ENCODE measurements around the gene SLC16A13. TPM values are rescaled to one million over a fixed set of nuclear protein-coding genes. Genes with fewer than 3 reads are reported as not detected.

SLC16A13 gene
- total and polyA plus RNA-seq, 2 donors (not counting 1 experiment from before 2014, with no cell fraction given): 7.4 to 21.9 TPM

- H3K27me3 Mint-ChIP-seq: no peaks in the 10 kb centered on the region
- peak within 1 kb of the TSS; percentile 86 for H3K4me3 Mint-ChIP-seq
- Histone ChIP-seq H3K4me2 (replicated peaks; ENCODE audit: low read depth, low read length, poor library complexity, severe bottlenecking) (peak within 1 kb of the TSS; percentile 99), H3K4me3 (ENCODE audit: control extremely low read depth in 1 of 5, extremely low read depth in 1 of 5, insufficient read depth in 1 of 5, low read depth in 2 of 5, low read length in 4 of 5) (peak within 1 kb of the TSS in 4 of 5 experiments; percentile 46 to 77 (median 65)), H3K27me3 (replicated peaks in 1 of 4; ENCODE audit: control extremely low read depth in 1 of 4, control insufficient read depth in 3 of 4, insufficient read depth in 4 of 4, low read length in 3 of 4) (peaks cover 0 to 4% (median 0%) of the 10 kb centered on the region in 4 experiments), H3K9me3 (ENCODE audit: control extremely low read depth in 1 of 3, control insufficient read depth in 2 of 3, insufficient read depth in 1 of 3, low read length in 2 of 3) (peaks cover 0 to 8% (median 0%) of the 10 kb centered on the region in 3 donors), H3K9ac (ENCODE audit: low read length) (peak within 1 kb of the TSS; percentile 76), H4K20me1 (ENCODE audit: control insufficient read depth, insufficient read depth, low read length, poor library complexity, severe bottlenecking) (no peaks in the 10 kb centered on the region), H2AFZ (ENCODE audit: insufficient read depth, low read depth, low read length, poor library complexity, severe bottlenecking) (peak within 1 kb of the TSS; percentile 73), H3K79me2 (ENCODE audit: control insufficient read depth, insufficient read depth, low read length) (no peaks in the 10 kb centered on the region), H3K4me1 (ENCODE audit: control insufficient read depth in 2 of 2, insufficient read depth in 2 of 2, low read length in 2 of 2) (peaks cover 35 to 49% of the 10 kb centered on the region in 2 donors), H3K36me3 (replicated peaks in 1 of 2; ENCODE audit: control extremely low read depth in 1 of 2, control insufficient read depth in 1 of 2, extremely low read depth in 1 of 2, insufficient read depth in 2 of 2, low read length in 1 of 2) (peaks cover 0 to 2% of the 10 kb centered on the region in 2 experiments), H3K27ac (ENCODE audit: low read length in 2 of 2) (peak within 1 kb of the TSS; percentile 56 to 74)
- ATAC-seq (ENCODE audit: low read depth) (peak; percentile 73), DNase-seq (peak; percentile 85)
- TF ChIP-seq EZH2 (IDR thresholded peaks at IDR 0.05; ENCODE audit: borderline replicate concordance, insufficient read depth, low read depth, low read length, poor library complexity, severe bottlenecking) (no peak), CTCF (IDR thresholded peaks at IDR 0.05) (no peak)
- ChIA-PET POLR2A (interaction anchor here (1.0 to 2.0 kb wide), 6 partner anchors 8 to 90 kb away, joined by 3 to 9 read pairs (median 6); partner anchors contain the start of gene SLC16A13), CTCF (interaction anchor here (0.6 to 14.5 kb wide), 7 partner anchors 9 to 1030 kb away, joined by 3 to 584 read pairs (median 3); partner anchors contain the start of genes BCL6B and RNASEK)
- intact Hi-C loops (cut with micrococcal nuclease): loop anchor here (1.0 to 10.0 kb wide), 2 partner anchors 8 to 541 kb away; partner anchors contain the start of gene MPDU1
- WGBS (ENCODE audit: insufficient coverage): 1% methylated on average over 55 of the region's 58 CpGs
- no peaks in the 10 kb centered on the region for H3K9me3 Mint-ChIP-seq (ENCODE audit: insufficient read depth)
- peak within 1 kb of the TSS; percentile 85 for H3K27ac Mint-ChIP-seq
- peaks cover 48% of the 10 kb centered on the region for H3K4me1 Mint-ChIP-seq
These were observed 7.8 kb downstream of the SLC16A13 start, which contains the start of gene SLC16A11 for GRCh38 chr17:7043497-7044198. Gene SLC16A11, minus strand, starts transcription at chr17:7044092. Its CDS starts 579 bp downstream, at chr17:7043513.

All from B cell (primary cell).